GM12891 (cell line): ENCODE results near the gene TNRC6C.
"Not testable (repeated sequence)": the region's sequence is repeated elsewhere in the genome, so short reads cannot be mapped to it uniquely, and the experiment has no call there.

ENCODE experiments used
- DNase-seq: peaks from one replicate; pipeline ENCODE4 v3.0.0; 2011; ENCODE audit warnings: low spot score; ENCODE audit not compliant: insufficient read length
- FAIRE-seq: peaks from 2 replicates; lab custom pipeline; 2011; peaks lifted over from hg19 to GRCh38; lab: Jason Lieb, UNC
- PAX5 ChIP-seq: IDR thresholded peaks from 2 replicates; pipeline ENCODE4 v1.6.1; 2011; ENCODE audit warnings: low read length, moderate library complexity, mild to moderate bottlenecking; ENCODE audit not compliant: insufficient read depth, severe bottlenecking
- POLR2A ChIP-seq: IDR thresholded peaks from 2 replicates; pipeline ENCODE4 v1.6.1; 2011; ENCODE audit warnings: low read depth, low read length, control low read depth
- POLR2AphosphoS5 ChIP-seq: IDR thresholded peaks from 2 replicates; pipeline ENCODE4 v1.6.1; 2011; ENCODE audit warnings: low read depth, low read length, control low read depth
- POU2F2 ChIP-seq: IDR thresholded peaks from 2 replicates; pipeline ENCODE4 v1.6.1; 2011; ENCODE audit warnings: low read depth, mild to moderate bottlenecking, control low read depth, low read length, moderate library complexity
- SPI1 ChIP-seq: IDR thresholded peaks from 2 replicates; pipeline ENCODE4 v1.6.1; 2011; ENCODE audit warnings: low read depth, low read length, control low read depth
- TAF1 ChIP-seq: IDR thresholded peaks from 2 replicates; pipeline ENCODE4 v1.6.1; 2011; ENCODE audit warnings: low read depth, low read length, control low read depth

The TNRC6C gene

DNA sequence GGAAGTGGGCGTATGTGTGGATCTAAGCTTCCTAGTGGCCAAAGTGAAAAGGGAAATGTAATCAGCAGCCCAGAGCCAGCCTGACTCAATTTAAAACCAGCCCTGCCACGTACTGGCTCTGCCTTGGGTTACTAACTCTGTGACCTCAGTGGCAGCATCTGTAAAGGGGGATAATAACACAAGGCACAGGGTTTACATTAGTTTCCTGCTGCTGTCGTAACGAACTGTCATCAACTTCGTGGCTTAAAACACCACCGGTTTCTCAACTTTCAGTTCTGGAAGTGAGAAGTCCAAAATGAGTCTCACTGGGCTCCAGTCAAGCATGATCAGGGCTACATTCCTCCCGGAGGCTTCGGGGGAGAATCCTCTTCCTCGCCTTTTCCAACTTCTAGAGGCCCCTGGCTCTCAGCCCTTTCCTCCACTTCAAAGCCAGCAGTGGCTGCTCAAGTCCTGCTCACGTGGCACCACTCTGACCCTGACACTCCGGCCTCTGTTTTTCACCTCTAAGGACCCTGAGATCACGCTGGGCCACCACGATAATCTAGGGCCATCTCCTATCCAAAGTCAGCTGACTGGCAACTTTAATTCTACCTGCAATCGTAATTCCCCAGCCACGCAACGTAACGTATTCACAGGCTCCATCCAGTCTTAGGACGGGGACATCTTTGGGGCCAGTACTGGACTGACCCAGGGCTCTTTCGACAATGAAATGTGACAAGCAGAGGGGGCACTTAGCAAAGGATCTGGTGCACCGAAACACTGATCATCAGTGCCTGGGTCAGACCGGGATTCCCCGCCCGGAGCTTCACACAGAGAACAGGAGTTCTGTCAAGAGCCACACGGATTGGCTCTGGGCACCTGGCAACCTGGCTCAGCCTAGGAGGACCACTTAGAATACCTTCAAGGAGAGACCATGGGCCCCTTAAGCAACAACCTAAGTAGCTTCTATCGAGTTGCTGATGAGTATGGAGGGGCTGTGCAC, 155.6 kb downstream of the TNRC6C start:
- FAIRE-seq = no peak

DNA sequence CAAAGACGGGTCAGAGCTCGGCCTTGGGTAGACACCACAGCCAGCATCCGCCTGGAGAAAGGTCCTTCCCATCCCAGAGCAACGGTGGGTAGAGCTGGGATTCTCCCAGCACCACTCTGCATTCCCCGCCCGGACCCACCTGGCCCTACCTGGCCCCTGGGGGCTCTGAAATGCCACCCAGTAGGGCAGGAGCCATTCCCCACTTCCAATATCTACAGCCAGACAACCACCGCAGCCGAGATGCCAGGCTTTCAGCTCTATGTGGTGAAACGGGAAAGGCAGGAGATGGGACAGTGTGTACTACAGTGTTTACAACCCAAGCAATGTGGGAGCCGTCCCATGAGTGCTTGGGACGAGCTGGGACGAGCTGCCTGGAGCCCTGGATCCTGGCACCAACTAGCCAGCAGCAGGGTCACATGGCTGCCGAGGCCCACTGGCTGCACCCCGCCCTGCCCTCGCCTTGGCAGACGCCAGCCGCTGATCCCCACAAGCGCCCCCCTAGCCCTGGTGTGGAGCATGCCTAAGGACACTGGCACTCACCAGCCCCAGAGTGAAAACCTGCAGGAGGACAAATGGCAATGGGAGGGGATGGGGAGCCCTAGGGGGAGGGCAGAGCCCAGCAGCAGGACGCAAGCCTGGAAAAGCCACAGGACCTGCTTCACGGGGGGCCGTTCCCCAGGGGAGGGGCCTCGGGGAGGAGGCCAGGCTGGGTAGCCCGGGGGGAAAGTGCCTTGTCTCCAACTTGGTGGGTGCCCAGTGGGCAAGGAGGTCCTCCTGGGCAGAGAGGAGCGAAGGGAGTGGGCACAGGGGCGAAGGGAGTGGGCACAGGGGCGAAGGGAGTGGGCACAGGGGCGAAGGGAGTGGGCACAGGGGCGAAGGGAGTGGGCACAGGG, 156.6 kb downstream of the TNRC6C start:
- FAIRE-seq = no peak
- TF ChIP-seq POLR2AphosphoS5 (peak; percentile 31; the same call in 1 of the 2 replicates), SPI1 (no peak)
- DNase-seq = no peak

More for the DNA sequence above, 155.6 kb downstream of the TNRC6C start:
- TF ChIP-seq TAF1 (no peak), POLR2A (no peak), POU2F2 (no peak), SPI1 (no peak), PAX5 (no peak), POLR2AphosphoS5 (no peak)
- DNase-seq = no peak

DNA sequence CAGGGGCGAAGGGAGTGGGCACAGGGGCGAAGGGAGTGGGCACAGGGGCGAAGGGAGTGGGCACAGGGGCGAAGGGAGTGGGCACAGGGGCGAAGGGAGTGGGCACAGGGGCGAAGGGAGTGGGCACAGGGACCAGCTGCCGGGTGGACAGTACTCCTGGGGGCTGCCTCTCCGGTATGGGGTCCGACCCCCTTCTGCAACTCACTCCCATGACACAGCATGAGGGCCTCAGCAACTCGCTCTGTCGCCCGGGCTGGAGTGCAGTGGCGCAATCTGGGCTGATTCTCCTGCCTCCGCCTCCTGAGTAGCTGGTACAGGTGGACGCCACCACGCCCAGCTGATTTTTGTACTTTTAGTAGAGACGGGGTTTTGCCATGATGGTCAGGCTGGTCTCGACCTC, 157.3 kb downstream of the TNRC6C start:
- FAIRE-seq, DNase-seq: not testable (repeated sequence)

DNA sequence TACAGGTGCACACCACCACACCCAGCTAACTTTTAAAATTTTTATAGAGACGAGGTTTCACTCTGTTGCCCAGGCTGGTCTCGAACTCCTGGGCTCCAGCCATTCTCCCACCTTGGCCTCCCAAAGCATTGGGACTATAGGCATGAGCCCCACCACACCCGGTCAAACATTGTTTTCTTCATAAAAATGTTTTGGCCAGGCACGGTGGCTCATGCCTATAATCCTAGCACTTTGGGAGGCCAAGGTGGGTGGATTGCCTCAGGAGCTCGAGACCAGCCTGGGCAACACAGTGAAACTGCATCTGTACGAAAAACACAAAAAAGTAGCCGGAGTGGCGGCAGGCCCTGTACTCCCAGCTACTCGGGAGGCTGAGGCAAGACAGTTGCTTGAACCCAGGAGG, 157.9 kb downstream of the TNRC6C start:
- FAIRE-seq (no peak), DNase-seq (no peak)
- no peak for TF ChIP-seq TAF1
- no peak for TF ChIP-seq POU2F2
- no peak for TF ChIP-seq SPI1
- TF ChIP-seq PAX5 = no peak
- no peak for TF ChIP-seq POLR2AphosphoS5
- no peak for TF ChIP-seq POLR2A

DNA sequence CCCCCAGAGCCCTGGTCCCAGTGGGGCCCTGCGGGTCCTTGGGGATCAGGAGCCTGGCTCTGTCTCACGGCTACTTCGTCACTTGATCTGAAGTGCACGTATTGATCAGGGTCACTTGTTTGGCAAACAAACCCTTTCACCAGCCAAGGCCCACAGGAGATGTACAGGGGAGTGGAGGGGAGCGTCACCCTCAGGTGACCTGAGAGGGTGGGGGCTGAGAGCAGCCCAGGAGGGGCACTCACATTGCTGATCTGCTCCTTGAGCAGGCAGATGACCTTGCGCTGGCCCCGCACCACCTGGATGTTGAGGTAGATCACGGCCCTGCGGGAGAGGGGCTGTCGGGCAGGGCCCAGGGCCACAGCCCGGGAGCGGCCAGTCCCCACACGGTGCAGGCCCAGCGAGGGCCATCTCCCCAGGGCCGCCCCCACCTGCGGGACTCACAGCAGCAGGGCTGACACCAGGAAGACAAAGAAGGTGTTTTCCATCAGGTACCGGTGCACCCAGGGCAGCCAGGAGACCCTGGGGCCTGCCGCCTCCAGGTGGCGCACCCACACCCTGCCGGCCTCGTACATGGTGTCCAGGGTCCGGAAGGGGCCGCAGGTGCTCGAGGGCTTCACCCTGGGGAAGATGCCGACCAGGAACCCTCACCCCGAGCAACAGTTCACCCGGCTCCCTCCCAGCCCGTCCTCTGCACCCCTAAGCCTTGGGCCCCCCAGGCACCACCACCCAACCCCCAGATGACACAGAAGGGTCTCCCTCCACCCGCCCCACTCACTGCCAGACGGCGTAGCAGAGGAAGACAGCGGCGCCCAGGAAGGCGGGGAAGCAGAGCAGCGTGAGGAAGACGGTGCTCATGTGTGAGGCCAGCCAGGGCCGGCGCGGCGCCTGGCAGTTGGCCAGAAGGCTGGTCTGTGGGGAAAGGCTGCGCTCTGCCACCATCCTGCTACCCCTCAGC, 158.8 kb downstream of the TNRC6C start:
- FAIRE-seq = no peak
- no peak for TF ChIP-seq SPI1
- no peak for TF ChIP-seq POU2F2
- no peak for TF ChIP-seq TAF1
- no peak for TF ChIP-seq POLR2AphosphoS5

DNA sequence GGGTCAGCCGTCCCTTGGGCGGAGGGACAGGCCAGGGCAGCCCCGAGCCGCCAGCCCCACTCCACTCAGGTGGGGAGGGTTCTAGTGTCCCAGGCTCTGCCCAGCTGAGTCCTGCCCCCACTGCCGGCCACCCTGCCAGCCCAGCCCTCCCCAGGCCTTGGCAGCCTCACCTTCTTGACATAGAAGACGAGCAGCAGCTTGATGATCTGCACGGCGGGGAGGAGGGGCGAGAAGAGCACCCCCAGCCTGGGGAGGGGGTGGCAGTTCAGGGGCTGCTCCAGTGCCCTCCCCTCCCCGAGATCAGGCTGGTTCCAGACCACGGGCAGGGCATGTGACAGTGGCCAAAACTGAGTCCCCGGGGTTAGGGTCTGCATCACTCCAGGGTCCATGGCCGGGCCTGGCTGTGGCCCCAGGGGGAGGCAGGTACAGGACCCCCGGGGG, 160.3 kb downstream of the TNRC6C start:
- TF ChIP-seq POLR2AphosphoS5 (no peak), POU2F2 (no peak), POLR2A (no peak), TAF1 (no peak), PAX5 (no peak), SPI1 (no peak)
- no peak for DNase-seq
- no peak for FAIRE-seq

More for the DNA sequence above, 158.8 kb downstream of the TNRC6C start:
- DNase-seq = no peak

DNA sequence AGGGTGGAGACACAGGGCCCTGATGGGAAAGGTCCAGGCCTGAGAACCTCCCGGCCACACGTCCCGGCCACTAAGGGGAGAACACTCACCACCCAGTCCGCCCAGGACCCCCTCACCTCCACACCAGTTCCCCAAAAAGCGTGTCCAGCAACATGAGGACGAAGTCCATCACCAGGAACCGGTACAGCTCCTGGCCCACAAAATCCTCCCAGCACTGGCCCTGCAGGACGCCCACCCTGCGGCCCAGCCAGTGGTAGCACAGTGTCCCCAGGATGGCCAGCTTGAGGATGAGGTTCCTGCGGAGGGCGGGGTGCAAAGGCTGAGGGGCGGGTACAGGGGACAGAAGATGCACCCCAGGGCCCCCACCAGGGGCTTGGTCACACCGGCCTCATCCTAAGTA, 162.0 kb downstream of the TNRC6C start:
- TF ChIP-seq SPI1 (no peak), POU2F2 (no peak), POLR2A (no peak), POLR2AphosphoS5 (0 out of 2 replicates have a peak, but pooled peaks have one; percentile 8)
- DNase-seq (no peak), FAIRE-seq (no peak)

DNA sequence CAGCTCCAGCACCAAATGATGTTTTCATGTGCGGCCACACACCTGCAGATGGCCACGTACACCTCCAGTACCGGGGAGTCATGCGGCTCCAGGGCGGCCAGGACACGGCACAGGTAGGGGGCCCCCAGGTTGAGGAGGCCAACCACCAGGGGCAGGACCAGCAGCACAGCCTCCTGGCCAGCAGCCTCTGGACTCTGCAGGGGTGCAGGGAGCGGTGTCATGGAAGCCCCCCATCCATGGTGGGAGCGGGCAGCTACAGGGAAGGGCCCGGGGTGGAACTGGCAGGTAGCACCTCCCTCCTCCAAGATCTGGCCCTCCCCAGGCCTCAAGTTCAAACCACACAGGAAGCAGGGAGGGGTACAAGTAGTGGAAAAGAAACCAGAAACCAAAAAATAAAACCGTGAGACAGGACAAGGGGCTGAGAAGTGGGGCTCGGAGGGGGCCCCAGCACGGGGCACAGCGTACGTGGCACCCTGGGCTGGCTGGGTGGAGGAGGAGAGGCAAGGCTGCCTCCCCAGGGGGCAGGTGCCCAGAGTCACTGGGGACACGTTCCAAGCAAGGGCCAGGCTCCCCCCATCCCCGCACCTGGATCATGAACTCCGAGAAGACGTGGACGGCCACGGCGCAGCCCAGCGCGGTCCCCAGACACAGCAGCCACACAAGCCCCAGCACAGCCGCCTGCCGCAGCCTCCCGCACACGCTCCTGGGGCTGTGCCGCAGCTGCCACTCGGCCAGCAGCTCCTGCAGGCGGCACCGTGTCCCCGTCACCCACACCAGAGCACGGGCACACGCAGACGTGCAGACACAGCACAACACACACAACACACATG, 162.7 kb downstream of the TNRC6C start:
- FAIRE-seq = peak; percentile 91
- TF ChIP-seq TAF1 (no peak), POLR2AphosphoS5 (0 out of 2 replicates have a peak, but pooled peaks have one; percentile 7), PAX5 (no peak)
- DNase-seq = no peak

DNA sequence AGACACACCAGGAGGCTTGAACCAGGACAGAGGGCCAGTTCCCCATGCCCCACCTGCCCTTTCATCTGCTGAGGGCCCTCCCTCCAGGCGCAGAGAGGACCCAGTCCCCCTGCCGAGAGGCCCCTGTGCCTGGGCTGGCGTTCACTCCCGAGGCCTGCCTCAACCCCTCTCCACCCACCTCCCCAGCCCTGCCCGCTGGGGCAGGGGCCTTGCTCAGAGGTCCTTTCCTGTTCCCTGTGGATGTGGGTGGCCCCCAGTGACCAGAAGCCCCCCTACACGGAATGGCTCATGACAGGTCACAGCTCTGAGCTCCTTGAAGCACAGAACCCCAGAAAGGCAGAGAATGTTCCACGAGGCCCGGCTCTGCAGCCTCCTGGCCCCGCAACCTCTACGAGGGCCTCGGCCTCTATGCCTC, 163.3 kb downstream of the TNRC6C start:
- TF ChIP-seq POU2F2 (no peak), SPI1 (no peak), POLR2AphosphoS5 (no peak), TAF1 (no peak), PAX5 (no peak), POLR2A (no peak)
- DNase-seq (no peak), FAIRE-seq (no peak)
